Liver (tissue), 9 donors: ENCODE data around the gene TGM5. TPM values are rescaled to one million over a fixed set of nuclear protein-coding genes. Genes with fewer than 3 reads are reported as not detected.

Experiments used
- DNase-seq: peaks from one replicate; pipeline ENCODE4 v3.0.0-alpha.2; 2017; ENCODE audit warnings: low spot score
- H3K27ac ChIP-seq, 2 donors: one replicate each; pipeline ENCODE4 v1.7.0; 2013; ENCODE audit warnings: inconsistent platforms in 2 of 2, low read length in 2 of 2, control low read depth in 1 of 2, low read depth in 1 of 2, mild to moderate bottlenecking in 1 of 2
- H3K27me3 ChIP-seq, 4 donors: one replicate each; pipeline versions ENCODE4 v1.6.1 to v1.7.0; 2013; ENCODE audit warnings: low read length in 3 of 4, inconsistent platforms in 1 of 4, mild to moderate bottlenecking in 1 of 4, moderate library complexity in 1 of 4; ENCODE audit not compliant: control insufficient read depth in 4 of 4, insufficient read depth in 4 of 4
- H3K36me3 ChIP-seq, 4 donors: one replicate each; pipeline versions ENCODE4 v1.6.1 to v1.7.0; 2013; ENCODE audit warnings: low read length in 3 of 4, mild to moderate bottlenecking in 3 of 4, low read depth in 1 of 4, moderate library complexity in 1 of 4; ENCODE audit not compliant: control insufficient read depth in 4 of 4, insufficient read depth in 3 of 4
- H3K4me1 ChIP-seq, 4 donors: one replicate each; pipeline versions ENCODE4 v1.6.1 to v1.7.0; 2013; ENCODE audit warnings: low read length in 3 of 4, mild to moderate bottlenecking in 3 of 4, moderate library complexity in 1 of 4; ENCODE audit not compliant: control insufficient read depth in 4 of 4, insufficient read depth in 4 of 4
- H3K4me3 ChIP-seq, 3 donors: one replicate each; pipeline versions ENCODE4 v1.6.1 to v1.7.0; 2013; ENCODE audit warnings: low read length in 3 of 3, control low read depth in 1 of 3, low read depth in 1 of 3, mild to moderate bottlenecking in 1 of 3
- H3K9ac ChIP-seq, 2 donors: one replicate each; pipeline ENCODE4 v1.7.0; 2013; ENCODE audit warnings: low read length in 2 of 2, mild to moderate bottlenecking in 2 of 2, moderate library complexity in 2 of 2, control low read depth in 1 of 2, low read depth in 1 of 2
- H3K9me3 ChIP-seq, 4 donors: one replicate each; pipeline versions ENCODE4 v1.6.1 to v1.7.0; 2013; ENCODE audit warnings: low read length in 3 of 4; ENCODE audit not compliant: control insufficient read depth in 4 of 4
- CTCF ChIP-seq: fragments of 150-350 bp; IDR thresholded peaks from 2 replicates; pipeline ENCODE4 v1.5.1; 2017; ENCODE audit warnings: improper control_type of control experiment, low read depth, low read length; ENCODE audit not compliant: missing input control
- EGR1 ChIP-seq, 2 donors: IDR thresholded peaks; 2 replicates each; pipeline ENCODE4 v1.6.1; 2016 to 2018; ENCODE audit warnings: antibody characterized with exemption in 2 of 2, low read depth in 2 of 2
- FOXA1 ChIP-seq: IDR thresholded peaks from 2 replicates; pipeline ENCODE4 v1.6.1; 2016; ENCODE audit warnings: antibody characterized with exemption
- FOXA2 ChIP-seq: IDR thresholded peaks from 2 replicates; pipeline ENCODE4 v1.6.1; 2016; ENCODE audit warnings: antibody characterized with exemption
- GABPA ChIP-seq, 2 donors: IDR thresholded peaks in 1 of 2; conservative IDR thresholded peaks in 1 of 2; 2 replicates each; pipeline ENCODE4 v1.6.1; 2016; ENCODE audit warnings: antibody characterized with exemption in 2 of 2, mild to moderate bottlenecking in 1 of 2, moderate library complexity in 1 of 2
- HNF4A ChIP-seq, 2 donors: conservative IDR thresholded peaks; 2 replicates each; pipeline ENCODE4 v1.6.1; 2016; ENCODE audit warnings: antibody characterized with exemption in 2 of 2, mild to moderate bottlenecking in 2 of 2
- HNF4G ChIP-seq: IDR thresholded peaks from 2 replicates; pipeline ENCODE4 v1.6.1; 2016; ENCODE audit warnings: antibody characterized with exemption
- JUND ChIP-seq, 2 donors: IDR thresholded peaks; 2 replicates each; pipeline ENCODE4 v1.6.1; 2016; ENCODE audit warnings: antibody characterized with exemption in 2 of 2
- MAX ChIP-seq: IDR thresholded peaks from 2 replicates; pipeline ENCODE4 v1.6.1; 2016; ENCODE audit warnings: antibody characterized with exemption
- NR2F2 ChIP-seq: IDR thresholded peaks from 2 replicates; pipeline ENCODE4 v1.6.1; 2016; ENCODE audit warnings: antibody characterized with exemption
- RAD21 ChIP-seq, 2 donors: IDR thresholded peaks; 2 replicates each; pipeline ENCODE4 v1.6.1; 2016; ENCODE audit warnings: antibody characterized with exemption in 2 of 2, mild to moderate bottlenecking in 2 of 2
- REST ChIP-seq: IDR thresholded peaks from 2 replicates; pipeline ENCODE4 v1.6.1; 2016; ENCODE audit warnings: antibody characterized with exemption, mild to moderate bottlenecking
- RXRA ChIP-seq, 2 donors: IDR thresholded peaks; 2 replicates each; pipeline ENCODE4 v1.6.1; 2017 to 2018; ENCODE audit warnings: antibody characterized with exemption in 2 of 2, mild to moderate bottlenecking in 1 of 2
- SP1 ChIP-seq: IDR thresholded peaks from 2 replicates; pipeline ENCODE4 v1.6.1; 2018; ENCODE audit warnings: antibody characterized with exemption, mild to moderate bottlenecking
- TAF1 ChIP-seq: conservative IDR thresholded peaks from 2 replicates; pipeline ENCODE4 v1.6.1; 2016; ENCODE audit warnings: antibody characterized with exemption, mild to moderate bottlenecking
- YY1 ChIP-seq: IDR thresholded peaks from 2 replicates; pipeline ENCODE4 v1.6.1; 2016; ENCODE audit warnings: antibody characterized with exemption, mild to moderate bottlenecking
- WGBS: extraction: QIAGEN DNeasy Blood & Tissue Kit; methylation state at CpG from one replicate; pipeline ENCODE4 v1.1.7; 2013; 5-methylcytosine and 5-hydroxymethylcytosine counted together
- polyA plus RNA-seq, 2 donors: library from polyadenylated mRNA; stranded (reverse) in 1 of 2; unstranded in 1 of 2; fragments of 200-250 nt in 1 of 2; fragments of >200 nt in 1 of 2; fragmentation: Nextera tagmentation in 1 of 2; extraction: Ambion mirVana in 1 of 2; gene quantifications; one replicate each; pipeline versions ENCODE4 v1.2.1 to v1.2.3, GENCODE V29; 2013 to 2015
- total RNA-seq, 2 donors: library from RNA; depleted of rRNA; stranded (reverse); fragments of >200 nt; gene quantifications; one replicate each; pipeline ENCODE4 v1.2.3, GENCODE V29; 2014
- TF ChIP-seq, protein P1 (sequence below): IDR thresholded peaks from 2 replicates; pipeline ENCODE4 v1.6.1; 2016; ENCODE audit warnings: antibody characterized with exemption
- TF ChIP-seq, protein P2 (sequence below): IDR thresholded peaks from 2 replicates; pipeline ENCODE4 v1.6.1; 2016; ENCODE audit warnings: antibody characterized with exemption
- donor health status: healthy.
- donor health status: healthy.
- donor health status: healthy.
- donor health status: healthy.
- donor health status: healthy.

The TGM5 gene
- total and polyA plus RNA-seq, 4 donors = not detected

DNA sequence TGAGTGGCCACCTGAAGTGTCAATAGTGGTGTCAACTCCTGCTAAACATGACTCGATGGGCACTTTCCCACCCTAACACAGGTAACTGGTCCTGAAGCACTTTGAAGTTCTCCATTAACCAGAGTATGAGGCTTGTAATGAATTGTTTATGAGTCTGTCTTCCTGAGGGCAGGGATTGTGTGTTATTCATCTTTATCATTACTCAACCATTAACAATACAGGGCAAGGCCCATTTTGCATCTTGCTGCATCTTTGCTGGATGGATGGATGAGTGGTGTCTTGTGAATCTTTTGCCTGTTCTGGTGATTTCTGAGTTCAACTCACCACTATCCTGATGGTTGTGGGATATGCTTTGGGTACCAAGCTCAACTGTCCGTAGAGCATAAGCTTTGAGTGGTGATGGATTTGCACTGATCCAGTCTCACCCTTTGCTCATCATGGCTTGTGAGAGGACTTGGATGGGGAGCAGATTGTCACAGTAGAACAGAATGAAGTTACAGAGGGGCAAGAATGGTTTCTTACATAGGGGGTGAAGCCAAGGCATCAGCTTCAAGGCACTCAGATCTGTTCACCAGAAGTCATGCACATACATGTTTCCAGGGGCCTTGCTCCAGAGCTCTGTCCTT is 23.6 kb downstream of the TGM5 start:
- WGBS = 93% methylated on average over 2 of the region's 2 CpGs
- Histone ChIP-seq H3K27ac (no peak overlapping the region), H3K27me3 (peaks cover 0 to 3% (median 0%) of the 10 kb centered on the region in 4 donors), H3K4me1 (no peaks in the 10 kb centered on the region), H3K9ac (no peak overlapping the region), H3K4me3 (no peak overlapping the region), H3K36me3 (no peaks in the 10 kb centered on the region), H3K9me3 (no peaks in the 10 kb centered on the region)
- TF ChIP-seq FOXA2 (no peak), NR2F2 (no peak), CTCF (no peak), GABPA (IDR thresholded peaks at IDR 0.05 in 1 of 2, conservative IDR thresholded peaks at IDR 0.05 in 1 of 2) (no peak), RXRA (IDR thresholded peaks at IDR 0.05) (no peak), RAD21 (IDR thresholded peaks at IDR 0.05) (no peak), EGR1 (IDR thresholded peaks at IDR 0.05; ENCODE audit: low read depth in 2 of 2) (no peak), REST (no peak), JUND (IDR thresholded peaks at IDR 0.05) (no peak), YY1 (no peak), MAX (no peak), HNF4A (conservative IDR thresholded peaks at IDR 0.05) (no peak), TAF1 (no peak), FOXA1 (no peak), SP1 (no peak), HNF4G (no peak)
- TF ChIP-seq, protein P1, sequence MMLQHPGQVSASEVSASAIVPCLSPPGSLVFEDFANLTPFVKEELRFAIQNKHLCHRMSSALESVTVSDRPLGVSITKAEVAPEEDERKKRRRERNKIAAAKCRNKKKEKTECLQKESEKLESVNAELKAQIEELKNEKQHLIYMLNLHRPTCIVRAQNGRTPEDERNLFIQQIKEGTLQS = no peak
- TF ChIP-seq, protein P2, sequence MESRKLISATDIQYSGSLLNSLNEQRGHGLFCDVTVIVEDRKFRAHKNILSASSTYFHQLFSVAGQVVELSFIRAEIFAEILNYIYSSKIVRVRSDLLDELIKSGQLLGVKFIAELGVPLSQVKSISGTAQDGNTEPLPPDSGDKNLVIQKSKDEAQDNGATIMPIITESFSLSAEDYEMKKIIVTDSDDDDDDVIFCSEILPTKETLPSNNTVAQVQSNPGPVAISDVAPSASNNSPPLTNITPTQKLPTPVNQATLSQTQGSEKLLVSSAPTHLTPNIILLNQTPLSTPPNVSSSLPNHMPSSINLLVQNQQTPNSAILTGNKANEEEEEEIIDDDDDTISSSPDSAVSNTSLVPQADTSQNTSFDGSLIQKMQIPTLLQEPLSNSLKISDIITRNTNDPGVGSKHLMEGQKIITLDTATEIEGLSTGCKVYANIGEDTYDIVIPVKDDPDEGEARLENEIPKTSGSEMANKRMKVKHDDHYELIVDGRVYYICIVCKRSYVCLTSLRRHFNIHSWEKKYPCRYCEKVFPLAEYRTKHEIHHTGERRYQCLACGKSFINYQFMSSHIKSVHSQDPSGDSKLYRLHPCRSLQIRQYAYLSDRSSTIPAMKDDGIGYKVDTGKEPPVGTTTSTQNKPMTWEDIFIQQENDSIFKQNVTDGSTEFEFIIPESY = no peak
- no peak for DNase-seq
